Suppressor macrophage treated with lipopolysaccharide for 1 hour (primary cell): ENCODE data around the gene CTSW.
A peak's percentile ranks its signal among the peaks of the same experiment; 100 is the strongest.

Experiments used
- DNase-seq, 3 donors: peaks; one replicate each; pipeline ENCODE4 v3.0.0-alpha.2; 2020 to 2022

CTSW gene

GRCh38 chr11:65868076-65868667, 11.5 kb upstream of the CTSW start:
- no peak for DNase-seq

- no peak for DNase-seq
Measured at GRCh38 chr11:65868907-65869306, 10.7 kb upstream of the CTSW start.

GRCh38 chr11:65869643-65870306, 9.9 kb upstream of the CTSW start:
- no peak for DNase-seq

- DNase-seq, result no peak
Measured at GRCh38 chr11:65870307-65870658, 9.4 kb upstream of the CTSW start.

- no peak for DNase-seq
Measured at GRCh38 chr11:65870706-65871681, 8.6 kb upstream of the CTSW start.

GRCh38 chr11:65871811-65872548, 7.7 kb upstream of the CTSW start:
- DNase-seq, result no peak

GRCh38 chr11:65872586-65873317, 6.9 kb upstream of the CTSW start, which contains the start of gene EFEMP2:
TSS of gene EFEMP2 (minus strand) at chr11:65872800. CDS start at chr11:65872354, 446 bp downstream.
- peak in 2 of 3 donors; percentile 52 to 62 for DNase-seq

- peak; percentile 95 to 99 (median 97) for DNase-seq
Measured at GRCh38 chr11:65873318-65874156, 6.1 kb upstream of the CTSW start.

GRCh38 chr11:65880027-65880426, 390 bp downstream of the CTSW start:
- DNase-seq, result no peak

GRCh38 chr11:65880844-65881421, 1.3 kb downstream of the CTSW start:
- DNase-seq, result no peak

- DNase-seq, result no peak
Measured at GRCh38 chr11:65882120-65883057, 2.8 kb downstream of the CTSW start.

GRCh38 chr11:65883058-65883761, 3.6 kb downstream of the CTSW start:
- DNase-seq, result no peak

- no peak for DNase-seq
Measured at GRCh38 chr11:65883786-65884715, 4.4 kb downstream of the CTSW start.

- peak; percentile 88 to 92 (median 90) for DNase-seq
Measured at GRCh38 chr11:65884716-65885092, 5.1 kb downstream of the CTSW start.

GRCh38 chr11:65885231-65885630, 5.6 kb downstream of the CTSW start:
- no peak for DNase-seq

GRCh38 chr11:65885808-65886536, 6.3 kb downstream of the CTSW start:
- no peak for DNase-seq
